RWPE1 (cell line): ENCODE measurements around the gene ABCA6.

Source experiments
- CTCF ChIA-PET: fragments of 350-600 bp; sonication (Branson Sonifier 250); formaldehyde crosslinking; extraction: SDS; loops from one replicate; lab custom pipeline; 2021; lab: Yijun Ruan, JAX
- POLR2A ChIA-PET: fragments of 400-600 bp; formaldehyde crosslinking; extraction: SDS; loops from one replicate; lab custom pipeline; 2020; ENCODE audit warnings: antibody characterized with exemption; ENCODE audit not compliant: low non-redundant PET; lab: Yijun Ruan, JAX
- DNase-seq: peaks from one replicate; pipeline ENCODE4 v3.0.0; 2012; ENCODE audit warnings: low spot score
- H3K27ac ChIP-seq: fragments of 450-650 bp; 2 replicates; pipeline ENCODE4 v1.5.1; 2017
- TF ChIP-seq, protein P1 (sequence below): fragments of 450-650 bp; conservative IDR thresholded peaks from 2 replicates; pipeline ENCODE4 v1.5.1; 2017; ENCODE audit warnings: low read depth, mild to moderate bottlenecking

The ABCA6 gene

DNA sequence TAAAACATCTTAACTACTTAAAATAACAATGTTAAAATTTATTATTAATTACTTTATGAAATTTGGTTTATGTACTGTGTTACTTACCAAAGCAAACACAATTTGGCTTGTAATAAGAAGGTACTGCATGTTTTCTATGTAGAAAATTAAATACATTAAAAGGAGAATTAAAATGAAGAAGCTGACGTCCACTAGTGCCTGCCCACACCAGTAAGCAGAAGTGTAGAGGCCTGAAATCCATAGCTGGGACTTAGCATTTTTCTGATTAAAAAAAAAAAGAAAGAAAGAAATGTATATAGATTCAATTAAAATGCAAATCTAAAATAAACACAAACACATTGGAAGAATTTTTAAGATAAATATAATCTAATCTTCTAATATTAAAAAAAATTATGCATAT, 45.2 kb downstream of the ABCA6 start:
- H3K27ac ChIP-seq: no peak overlapping the region
- ChIA-PET CTCF (no interaction called here), POLR2A (no interaction called here)
- DNase-seq: no peak
- TF ChIP-seq, protein P1, sequence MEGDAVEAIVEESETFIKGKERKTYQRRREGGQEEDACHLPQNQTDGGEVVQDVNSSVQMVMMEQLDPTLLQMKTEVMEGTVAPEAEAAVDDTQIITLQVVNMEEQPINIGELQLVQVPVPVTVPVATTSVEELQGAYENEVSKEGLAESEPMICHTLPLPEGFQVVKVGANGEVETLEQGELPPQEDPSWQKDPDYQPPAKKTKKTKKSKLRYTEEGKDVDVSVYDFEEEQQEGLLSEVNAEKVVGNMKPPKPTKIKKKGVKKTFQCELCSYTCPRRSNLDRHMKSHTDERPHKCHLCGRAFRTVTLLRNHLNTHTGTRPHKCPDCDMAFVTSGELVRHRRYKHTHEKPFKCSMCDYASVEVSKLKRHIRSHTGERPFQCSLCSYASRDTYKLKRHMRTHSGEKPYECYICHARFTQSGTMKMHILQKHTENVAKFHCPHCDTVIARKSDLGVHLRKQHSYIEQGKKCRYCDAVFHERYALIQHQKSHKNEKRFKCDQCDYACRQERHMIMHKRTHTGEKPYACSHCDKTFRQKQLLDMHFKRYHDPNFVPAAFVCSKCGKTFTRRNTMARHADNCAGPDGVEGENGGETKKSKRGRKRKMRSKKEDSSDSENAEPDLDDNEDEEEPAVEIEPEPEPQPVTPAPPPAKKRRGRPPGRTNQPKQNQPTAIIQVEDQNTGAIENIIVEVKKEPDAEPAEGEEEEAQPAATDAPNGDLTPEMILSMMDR: no peak

DNA sequence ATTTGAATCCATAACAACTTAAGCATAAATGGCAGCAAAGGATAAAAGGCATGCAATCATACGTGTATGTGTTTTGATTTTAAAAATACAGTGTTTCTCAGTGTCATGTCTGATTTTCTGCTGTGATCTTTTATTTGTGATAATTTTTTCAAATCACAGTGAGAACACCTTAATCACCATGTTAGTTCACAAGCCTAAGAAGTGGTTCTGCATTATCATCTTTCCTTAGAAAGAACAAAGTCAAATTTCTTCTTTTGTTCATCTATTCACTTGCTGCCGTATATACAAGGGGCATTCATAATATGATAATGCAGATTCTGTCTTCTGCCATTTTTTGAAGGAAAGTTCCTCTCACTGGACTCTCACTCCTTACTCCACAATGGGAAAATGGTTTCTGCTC, 47.7 kb downstream of the ABCA6 start:
- POLR2A ChIA-PET: no interaction called here
- no peak overlapping the region for H3K27ac ChIP-seq
- DNase-seq: no peak
- TF ChIP-seq, protein P1: no peak
- CTCF ChIA-PET: no interaction called here

DNA sequence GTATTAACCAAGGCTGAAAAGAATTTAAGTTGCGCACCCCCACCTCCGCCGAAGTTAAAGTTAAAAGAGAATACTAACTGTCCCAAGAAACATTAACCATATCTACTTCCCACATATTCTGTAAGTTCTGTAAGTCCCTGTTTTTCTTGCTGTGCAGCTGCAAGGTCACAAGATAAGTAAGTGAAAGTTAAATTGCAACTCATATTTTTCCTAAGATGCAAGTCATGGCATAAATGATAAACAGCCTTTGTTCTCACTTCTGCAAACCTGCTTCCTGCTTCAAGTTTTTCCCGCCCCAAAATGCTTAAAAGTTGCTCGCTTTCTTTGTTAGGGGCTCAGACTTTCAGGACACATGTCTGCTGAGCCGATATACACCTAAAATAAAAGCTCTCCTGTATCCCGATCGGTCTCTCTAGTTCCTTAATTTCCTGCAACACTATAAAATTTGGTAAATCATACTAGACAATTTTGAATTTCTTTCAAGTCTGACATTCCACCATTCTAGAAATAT, 48.4 kb downstream of the ABCA6 start:
- TF ChIP-seq, protein P1: no peak
- ChIA-PET CTCF (interaction anchor here (0.8 kb wide), 1 partner anchor 10 kb away, joined by 3 read pairs; no protein-coding TSS in a partner anchor), POLR2A (no interaction called here)
- H3K27ac ChIP-seq: no peak overlapping the region
- DNase-seq: no peak

DNA sequence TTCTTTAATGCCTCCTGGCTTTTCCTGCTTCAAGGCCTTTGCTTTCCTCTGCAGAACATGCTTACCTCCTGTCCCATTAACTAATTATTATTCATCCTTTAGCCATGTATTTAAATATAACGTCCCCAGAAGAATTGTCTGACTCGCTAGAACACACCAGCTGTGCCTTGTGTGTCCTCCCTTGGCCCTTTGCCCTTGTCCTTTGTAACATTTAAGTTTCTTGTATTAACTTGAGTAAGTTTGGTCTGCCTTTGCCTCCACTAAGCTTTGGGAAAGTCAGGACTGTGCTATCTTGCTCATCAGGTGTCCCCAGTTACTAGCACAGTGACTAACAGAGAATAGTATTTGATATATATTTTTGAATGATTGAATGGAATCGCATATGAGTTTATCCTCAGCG, 51.3 kb downstream of the ABCA6 start:
- no peak overlapping the region for H3K27ac ChIP-seq
- TF ChIP-seq, protein P1: no peak
- no peak for DNase-seq
- CTCF ChIA-PET: interaction anchor here (0.5 kb wide), 1 partner anchor 159 kb away, joined by 4 read pairs; no protein-coding TSS in a partner anchor
- POLR2A ChIA-PET: no interaction called here

DNA sequence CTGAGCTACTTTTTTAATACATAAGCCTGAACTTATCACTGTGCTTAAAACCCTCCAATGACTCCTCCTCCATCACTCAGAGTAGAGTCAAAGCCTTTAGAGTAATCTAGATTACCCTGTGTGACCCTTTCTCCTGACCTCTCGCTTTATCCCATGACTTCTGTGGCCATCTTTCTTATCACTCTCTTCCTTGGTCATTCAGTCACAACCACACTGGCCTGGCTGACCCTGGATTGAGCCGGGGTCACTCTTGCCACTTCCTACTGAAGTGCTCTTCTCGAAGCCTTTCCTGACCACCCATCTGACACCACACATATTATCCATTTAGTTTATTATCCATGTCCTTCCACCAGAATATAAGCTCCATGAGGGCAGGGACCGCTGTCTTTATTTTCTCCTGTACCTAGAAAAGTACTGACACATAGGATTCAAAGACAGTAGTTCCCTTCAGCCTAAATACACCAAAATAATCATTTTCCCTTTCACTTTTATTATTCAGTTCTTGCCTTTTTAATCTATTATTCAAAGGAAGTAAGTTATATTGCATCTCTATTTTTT, 53.0 kb downstream of the ABCA6 start:
- POLR2A ChIA-PET: no interaction called here

DNA sequence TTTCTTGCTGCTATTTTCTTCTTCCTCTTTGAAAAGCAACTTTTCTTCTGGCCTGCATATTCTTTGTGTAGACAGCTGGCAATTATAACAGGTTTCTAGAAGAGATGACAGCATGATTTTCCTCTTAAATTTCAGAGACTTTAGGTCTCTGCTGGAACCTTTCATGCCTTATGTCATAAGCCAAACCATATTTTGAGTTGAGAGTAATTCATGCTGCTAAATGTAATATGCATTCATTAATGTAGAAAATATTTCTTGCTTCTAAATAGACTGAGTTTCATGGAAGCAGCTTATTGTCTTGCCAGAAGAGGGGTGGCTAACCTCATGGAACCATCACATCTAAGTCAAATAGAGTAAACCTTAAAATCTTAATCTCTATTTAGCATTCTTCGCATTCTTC, 55.1 kb downstream of the ABCA6 start:
- no peak overlapping the region for H3K27ac ChIP-seq
- POLR2A ChIA-PET: no interaction called here
- CTCF ChIA-PET: no interaction called here
- TF ChIP-seq, protein P1: no peak
- DNase-seq: no peak

More for the DNA sequence above, 53.0 kb downstream of the ABCA6 start:
- CTCF ChIA-PET: interaction anchor here (1.1 kb wide), 1 partner anchor 132 kb away, joined by 3 read pairs; no protein-coding TSS in a partner anchor
- TF ChIP-seq, protein P1: no peak
- no peak for DNase-seq
- no peak overlapping the region for H3K27ac ChIP-seq
